Activated T-cell treated with anti-CD3 and anti-CD28 coated beads, Interleukin-2, amount 50 U/mL, for 72 hours (primary cell): Measurements from ENCODE around the gene FOLR1. TPM values are rescaled to one million over a fixed set of nuclear protein-coding genes. Genes with fewer than 3 reads are reported as not detected.
A peak's percentile ranks its signal among the peaks of the same experiment; 100 is the strongest.
"Not testable (repeated sequence)": the region's sequence is repeated elsewhere in the genome, so short reads cannot be mapped to it uniquely, and the experiment has no call there.

Source experiments
- ATAC-seq, 2 donors: fragments of 150-1000 bp; cut with Tn5 transposase; replicated peaks in 1 of 2; 2 replicates each; pipeline ENCODE4 v1.10.0; 2021; ENCODE audit warnings: moderate library complexity in 2 of 2, mild to moderate bottlenecking in 1 of 2
- DNase-seq, 2 donors: peaks; one replicate each; pipeline ENCODE4 v3.0.0; 2021 to 2022; ENCODE audit warnings: mixed read lengths in 1 of 2
- H3K27ac Mint-ChIP-seq: one replicate; pipeline ENCODE4 v1.8.0; 2022; ENCODE audit warnings: mild to moderate bottlenecking, moderate library complexity, mixed read lengths
- H3K27me3 Mint-ChIP-seq: one replicate; pipeline ENCODE4 v1.8.0; 2022; ENCODE audit warnings: low read depth, mixed read lengths
- H3K36me3 Mint-ChIP-seq, 2 donors: one replicate each; pipeline ENCODE4 v1.8.0; 2022; ENCODE audit warnings: mixed read lengths in 2 of 2, mild to moderate bottlenecking in 1 of 2; ENCODE audit not compliant: insufficient read depth in 2 of 2
- H3K4me1 Mint-ChIP-seq: one replicate; pipeline ENCODE4 v1.8.0; 2022; ENCODE audit warnings: low read depth, mixed read lengths
- H3K4me3 Mint-ChIP-seq, 2 donors: one replicate each; pipeline ENCODE4 v1.8.0; 2022; ENCODE audit warnings: mild to moderate bottlenecking in 2 of 2, mixed read lengths in 2 of 2, moderate library complexity in 2 of 2
- H3K9me3 Mint-ChIP-seq, 2 donors: one replicate each; pipeline ENCODE4 v1.8.0; 2022; ENCODE audit warnings: mixed read lengths in 2 of 2
- total RNA-seq, 2 donors: library from RNA; stranded (reverse); gene quantifications; one replicate each; pipeline ENCODE4 v1.2.3, GENCODE V29; 2022

The FOLR1 gene
- total RNA-seq, 2 donors from 2014 or later, result not detected

DNA sequence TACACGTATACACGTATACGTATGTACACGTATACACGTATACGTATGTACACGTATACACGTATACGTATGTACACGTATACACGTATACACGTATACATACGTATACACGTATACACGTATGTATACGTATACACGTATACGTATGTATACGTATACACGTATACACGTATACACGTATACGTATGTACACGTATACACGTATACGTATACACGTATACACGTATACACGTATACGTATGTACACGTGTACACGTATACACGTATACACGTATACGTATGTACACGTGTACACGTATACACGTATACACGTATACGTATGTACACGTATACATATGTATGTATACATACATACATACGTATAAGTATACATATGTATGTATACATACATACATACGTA lies 9.5 kb downstream of the FOLR1 start:
- not testable (repeated sequence) for DNase-seq, ATAC-seq, H3K27ac Mint-ChIP-seq, H3K4me1 Mint-ChIP-seq, H3K4me3 Mint-ChIP-seq, H3K27me3 Mint-ChIP-seq, H3K36me3 Mint-ChIP-seq, H3K9me3 Mint-ChIP-seq

DNA sequence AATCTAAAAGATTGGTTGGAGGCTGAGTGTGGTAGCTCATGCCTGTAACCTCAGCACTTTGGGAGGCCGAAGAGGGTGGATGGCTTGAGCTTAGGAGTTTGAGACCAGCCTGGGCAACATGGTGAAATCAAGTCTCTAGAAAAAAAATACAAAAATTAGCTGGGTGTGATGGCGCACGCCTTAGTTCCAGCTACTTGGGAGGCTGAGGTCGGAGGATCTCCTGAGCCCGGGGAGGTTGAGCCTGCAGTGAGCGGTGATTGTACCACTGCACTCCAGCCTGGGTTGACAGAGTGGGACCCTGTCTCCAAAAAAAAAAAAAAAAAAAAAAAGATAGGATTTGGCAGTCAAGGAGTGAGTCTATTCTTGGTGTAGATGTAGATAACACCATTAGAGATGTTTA lies 10.6 kb downstream of the FOLR1 start:
- Mint-ChIP-seq H3K27ac (no peak overlapping the region), H3K4me1 (no peaks in the 10 kb centered on the region), H3K36me3 (no peaks in the 10 kb centered on the region), H3K9me3 (no peaks in the 10 kb centered on the region), H3K4me3 (no peak overlapping the region), H3K27me3 (no peaks in the 10 kb centered on the region)
- ATAC-seq, result no peak
- DNase-seq, result no peak

DNA sequence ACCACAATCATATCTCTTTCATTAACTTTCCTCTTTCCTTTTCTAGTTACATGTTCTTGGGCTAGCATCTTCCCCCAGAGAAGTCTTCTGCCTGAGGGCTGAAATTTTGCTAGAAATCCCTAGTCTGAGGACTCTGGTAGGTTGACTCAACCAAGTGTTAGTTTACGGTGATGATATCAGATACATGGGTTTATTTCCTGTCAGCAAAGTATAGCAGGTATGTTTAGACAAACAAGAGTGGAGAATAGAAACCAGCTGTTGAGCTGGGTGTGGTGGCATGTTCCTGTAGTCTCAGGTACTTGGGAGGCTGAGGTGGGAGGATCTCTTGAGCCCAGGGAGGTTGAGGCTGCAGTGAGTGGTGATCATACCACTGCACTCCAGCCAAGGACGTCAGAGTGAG lies 11.2 kb downstream of the FOLR1 start:
- DNase-seq (no peak), ATAC-seq (no peak)
- H3K4me1 Mint-ChIP-seq, result no peaks in the 10 kb centered on the region
- H3K27ac Mint-ChIP-seq, result no peak overlapping the region
- no peaks in the 10 kb centered on the region for H3K9me3 Mint-ChIP-seq
- no peaks in the 10 kb centered on the region for H3K27me3 Mint-ChIP-seq
- H3K36me3 Mint-ChIP-seq, result no peaks in the 10 kb centered on the region
- H3K4me3 Mint-ChIP-seq, result no peak overlapping the region

DNA sequence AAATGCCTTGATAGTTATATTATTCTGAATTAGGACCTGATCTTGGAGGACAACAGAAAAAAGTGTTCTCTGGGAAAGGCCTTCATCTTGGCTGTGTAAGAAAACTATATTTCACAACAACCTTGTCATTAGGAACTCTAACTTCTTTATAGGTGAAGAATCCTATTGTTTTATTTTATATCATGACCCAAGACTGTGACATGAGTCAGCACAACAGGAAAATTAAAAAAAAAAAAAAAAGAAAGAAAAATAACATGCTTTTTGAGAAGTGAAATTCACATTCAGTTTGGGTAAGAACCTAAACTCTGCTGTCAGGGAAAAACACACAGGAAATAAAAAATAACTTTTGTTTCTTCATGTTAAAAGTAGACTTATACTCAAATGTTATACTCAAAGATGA lies 12.9 kb downstream of the FOLR1 start:
- H3K27ac Mint-ChIP-seq, result no peak overlapping the region
- peaks cover 8% of the 10 kb centered on the region for H3K27me3 Mint-ChIP-seq
- no peaks in the 10 kb centered on the region for H3K4me1 Mint-ChIP-seq
- no peak overlapping the region for H3K4me3 Mint-ChIP-seq
- ATAC-seq (no peak), DNase-seq (no peak)
- H3K9me3 Mint-ChIP-seq, result peaks cover 2 to 8% of the 10 kb centered on the region in 2 donors
- H3K36me3 Mint-ChIP-seq, result peaks cover 7 to 9% of the 10 kb centered on the region in 2 donors

DNA sequence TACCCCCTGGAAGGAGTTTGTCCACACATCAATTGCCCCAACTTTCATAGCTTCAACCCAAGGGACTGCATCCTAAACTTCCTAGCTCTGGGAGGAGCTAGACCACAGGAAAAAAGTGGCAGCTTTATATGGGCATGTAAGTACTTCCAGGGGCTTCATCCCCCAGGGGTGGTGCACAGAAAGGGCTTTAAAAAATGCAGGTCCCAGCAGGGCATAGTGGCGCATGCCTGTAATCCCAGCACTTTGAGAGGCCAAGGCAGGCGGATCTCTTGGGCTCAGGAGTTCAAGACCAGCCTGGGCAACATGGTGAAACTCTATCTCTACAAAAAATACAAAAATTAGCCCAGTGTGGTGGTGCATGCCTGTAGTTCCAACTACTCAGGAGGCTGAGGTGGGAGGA lies 14.9 kb downstream of the FOLR1 start:
- H3K4me3 Mint-ChIP-seq, H3K27ac Mint-ChIP-seq, ATAC-seq, H3K27me3 Mint-ChIP-seq, H3K4me1 Mint-ChIP-seq, H3K9me3 Mint-ChIP-seq, DNase-seq: not testable (repeated sequence)
- H3K36me3 Mint-ChIP-seq, result peaks cover 8 to 10% of the 10 kb centered on the region in 2 donors

DNA sequence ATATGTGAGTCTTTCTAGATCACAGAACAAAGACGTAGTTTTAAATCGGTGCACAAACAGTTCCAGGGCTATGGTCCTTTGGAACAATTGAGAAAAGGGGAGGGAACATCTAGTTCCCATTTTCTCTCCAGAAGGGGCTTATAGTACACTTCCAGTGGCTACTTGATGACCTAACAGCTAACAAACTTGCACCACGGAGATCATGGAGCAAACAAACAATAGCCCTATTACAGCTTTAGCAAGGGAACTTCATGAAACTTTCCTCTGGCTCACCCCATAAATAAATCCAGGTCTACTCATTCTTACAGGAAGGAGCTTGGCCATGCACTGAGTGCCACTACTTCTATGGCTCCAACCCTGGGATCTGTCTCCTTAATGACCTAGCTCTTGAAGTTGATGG lies 16.3 kb downstream of the FOLR1 start:
- no peak overlapping the region for H3K4me3 Mint-ChIP-seq
- ATAC-seq, result no peak
- DNase-seq, result no peak
- H3K27ac Mint-ChIP-seq, result no peak overlapping the region
- H3K9me3 Mint-ChIP-seq, result peaks cover 4 to 9% of the 10 kb centered on the region in 2 donors
- no peaks in the 10 kb centered on the region for H3K4me1 Mint-ChIP-seq
- peaks cover 8% of the 10 kb centered on the region for H3K27me3 Mint-ChIP-seq
- H3K36me3 Mint-ChIP-seq, result peaks cover 8 to 10% of the 10 kb centered on the region in 2 donors

DNA sequence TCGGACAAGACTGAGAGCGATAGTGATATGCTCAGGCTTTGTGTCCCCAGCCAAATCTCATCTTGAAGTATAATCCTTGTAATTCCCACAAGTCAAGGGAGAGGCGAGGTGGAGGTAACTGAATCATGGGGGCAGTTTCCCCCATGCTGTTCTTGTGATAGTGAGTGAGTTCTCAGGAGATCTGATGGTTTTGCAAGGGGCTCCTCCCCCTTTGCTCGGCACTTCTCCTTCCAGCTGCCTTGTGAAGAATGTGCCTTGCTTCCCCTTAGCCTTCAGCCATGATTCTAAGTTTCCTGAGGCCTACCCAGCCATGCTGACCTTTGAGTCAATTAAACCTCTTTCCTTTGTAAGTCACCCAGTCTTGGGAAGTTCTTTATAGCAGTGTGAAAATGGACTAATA lies 17.2 kb downstream of the FOLR1 start:
- peaks cover 8 to 10% of the 10 kb centered on the region in 2 donors for H3K36me3 Mint-ChIP-seq
- H3K4me3 Mint-ChIP-seq, result no peak overlapping the region
- H3K27ac Mint-ChIP-seq, result no peak overlapping the region
- peaks cover 8% of the 10 kb centered on the region for H3K27me3 Mint-ChIP-seq
- no peak for ATAC-seq
- no peak for DNase-seq
- no peaks in the 10 kb centered on the region for H3K4me1 Mint-ChIP-seq
- H3K9me3 Mint-ChIP-seq, result peaks cover 4 to 9% of the 10 kb centered on the region in 2 donors

DNA sequence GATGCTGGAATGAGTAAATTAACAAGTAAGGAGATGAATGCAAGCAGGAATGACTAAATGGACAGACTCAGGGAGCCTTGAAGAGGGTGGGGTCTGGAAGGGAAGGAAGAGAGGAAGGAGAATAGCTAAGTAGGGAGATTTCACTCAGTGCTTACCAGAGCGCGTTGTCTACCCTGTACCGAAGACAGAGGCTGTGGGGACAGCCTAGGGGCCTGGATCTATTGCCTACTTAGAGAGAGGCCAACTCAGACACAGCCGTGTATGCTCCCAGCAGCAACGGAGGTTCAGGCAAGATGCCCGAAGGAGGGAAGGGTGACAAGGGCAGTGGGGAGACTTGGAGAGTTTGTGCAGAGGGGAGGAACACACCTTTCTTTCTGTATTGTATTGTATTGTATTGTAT lies 24.7 kb downstream of the FOLR1 start, which contains the start of gene FOLR2:
FOLR2 (plus strand) TSS at position 157 of the 400 bp plus-strand sequence. CDS start 1,791 bp downstream, outside the sequence.
- Mint-ChIP-seq H3K27ac (no peak within 1 kb of the TSS), H3K27me3 (peaks cover 23% of the 10 kb centered on the region)

DNA sequence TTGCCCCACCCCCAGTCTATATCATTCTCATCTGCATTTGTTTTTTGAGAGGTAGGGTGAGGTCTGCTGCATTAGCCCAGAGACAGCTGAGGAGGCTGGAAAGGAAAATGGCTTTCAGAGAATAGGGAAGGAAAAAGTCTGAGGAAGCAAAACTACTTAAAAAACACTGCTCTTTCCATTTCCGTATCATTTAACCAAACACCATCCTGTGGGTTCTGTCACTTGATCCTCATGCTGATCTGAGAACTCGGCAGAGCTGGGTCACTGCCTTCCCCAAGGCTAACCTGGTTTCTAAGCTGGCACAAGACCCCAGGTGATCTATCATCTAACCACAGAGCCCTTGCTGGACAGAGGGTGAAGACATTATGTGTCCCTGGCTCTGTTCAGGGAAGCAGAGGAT lies 25.9 kb downstream of the FOLR1 start:
- Mint-ChIP-seq H3K4me1 (peaks cover 13% of the 10 kb centered on the region), H3K9me3 (no peaks in the 10 kb centered on the region), H3K4me3 (no peak overlapping the region), H3K27me3 (peaks cover 23% of the 10 kb centered on the region), H3K36me3 (no peaks in the 10 kb centered on the region), H3K27ac (no peak overlapping the region)
- DNase-seq, result no peak
- no peak for ATAC-seq

More for the DNA sequence above, 24.7 kb downstream of the FOLR1 start, which contains the start of gene FOLR2:
- Mint-ChIP-seq H3K36me3 (no peaks in the 10 kb centered on the region), H3K4me3 (no peak within 1 kb of the TSS), H3K9me3 (no peaks in the 10 kb centered on the region), H3K4me1 (peaks cover 4% of the 10 kb centered on the region)
- no peak for ATAC-seq
- no peak for DNase-seq

DNA sequence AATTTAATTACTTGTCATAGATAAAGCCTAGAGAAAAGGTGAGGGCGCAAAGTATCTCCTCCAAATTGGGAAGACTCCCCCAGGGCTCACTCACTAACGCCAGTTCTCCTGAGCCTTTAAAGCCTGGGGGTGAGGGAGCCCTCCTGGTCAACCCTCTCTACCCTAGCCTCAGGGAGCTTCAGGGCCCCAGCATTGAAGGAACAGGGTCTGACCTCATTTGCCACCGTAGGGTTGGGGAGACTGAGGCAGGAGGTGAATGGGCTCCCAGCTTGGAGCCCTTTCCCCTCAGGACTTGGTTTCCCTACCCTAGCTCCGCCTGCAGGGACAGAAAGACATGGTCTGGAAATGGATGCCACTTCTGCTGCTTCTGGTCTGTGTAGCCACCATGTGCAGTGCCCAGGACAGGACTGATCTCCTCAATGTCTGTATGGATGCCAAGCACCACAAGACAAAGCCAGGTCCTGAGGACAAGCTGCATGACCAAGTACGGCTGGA lies 26.4 kb downstream of the FOLR1 start:
- peaks cover 15% of the 10 kb centered on the region for H3K4me1 Mint-ChIP-seq
- H3K9me3 Mint-ChIP-seq, result no peaks in the 10 kb centered on the region
- ATAC-seq (no peak), DNase-seq (no peak)
- H3K4me3 Mint-ChIP-seq, result no peak overlapping the region
- H3K27me3 Mint-ChIP-seq, result peaks cover 23% of the 10 kb centered on the region
- H3K36me3 Mint-ChIP-seq, result peaks cover 0 to 1% of the 10 kb centered on the region in 2 donors
- H3K27ac Mint-ChIP-seq, result no peak overlapping the region

DNA sequence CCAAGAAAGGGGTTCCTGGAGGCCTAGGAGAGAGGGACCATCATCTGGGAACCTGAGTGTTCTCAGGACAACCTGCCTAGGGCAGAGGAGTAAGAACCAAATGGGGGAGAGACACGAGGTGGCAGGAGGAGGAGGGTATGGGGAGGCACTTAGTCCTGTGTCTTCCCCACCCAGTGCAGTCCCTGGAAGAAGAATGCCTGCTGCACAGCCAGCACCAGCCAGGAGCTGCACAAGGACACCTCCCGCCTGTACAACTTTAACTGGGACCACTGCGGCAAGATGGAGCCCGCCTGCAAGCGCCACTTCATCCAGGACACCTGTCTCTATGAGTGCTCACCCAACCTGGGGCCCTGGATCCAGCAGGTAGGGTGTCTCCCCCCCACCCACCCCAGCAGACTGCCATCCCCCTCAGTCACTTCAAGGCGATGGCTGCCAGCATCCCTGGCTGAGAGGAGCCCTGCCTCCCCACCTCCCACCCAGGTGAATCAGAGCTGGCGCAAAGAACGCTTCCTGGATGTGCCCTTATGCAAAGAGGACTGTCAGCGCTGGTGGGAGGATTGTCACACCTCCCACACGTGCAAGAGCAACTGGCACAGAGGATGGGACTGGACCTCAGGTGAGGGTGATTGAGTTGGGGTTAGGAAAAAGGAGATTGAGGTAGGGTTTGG lies 28.9 kb downstream of the FOLR1 start:
- Mint-ChIP-seq H3K9me3 (no peaks in the 10 kb centered on the region), H3K36me3 (peaks cover 4 to 7% of the 10 kb centered on the region in 2 donors), H3K27me3 (peaks cover 23% of the 10 kb centered on the region), H3K4me1 (peaks cover 23% of the 10 kb centered on the region), H3K27ac (no peak overlapping the region), H3K4me3 (no peak overlapping the region)
- ATAC-seq (no peak), DNase-seq (no peak)

DNA sequence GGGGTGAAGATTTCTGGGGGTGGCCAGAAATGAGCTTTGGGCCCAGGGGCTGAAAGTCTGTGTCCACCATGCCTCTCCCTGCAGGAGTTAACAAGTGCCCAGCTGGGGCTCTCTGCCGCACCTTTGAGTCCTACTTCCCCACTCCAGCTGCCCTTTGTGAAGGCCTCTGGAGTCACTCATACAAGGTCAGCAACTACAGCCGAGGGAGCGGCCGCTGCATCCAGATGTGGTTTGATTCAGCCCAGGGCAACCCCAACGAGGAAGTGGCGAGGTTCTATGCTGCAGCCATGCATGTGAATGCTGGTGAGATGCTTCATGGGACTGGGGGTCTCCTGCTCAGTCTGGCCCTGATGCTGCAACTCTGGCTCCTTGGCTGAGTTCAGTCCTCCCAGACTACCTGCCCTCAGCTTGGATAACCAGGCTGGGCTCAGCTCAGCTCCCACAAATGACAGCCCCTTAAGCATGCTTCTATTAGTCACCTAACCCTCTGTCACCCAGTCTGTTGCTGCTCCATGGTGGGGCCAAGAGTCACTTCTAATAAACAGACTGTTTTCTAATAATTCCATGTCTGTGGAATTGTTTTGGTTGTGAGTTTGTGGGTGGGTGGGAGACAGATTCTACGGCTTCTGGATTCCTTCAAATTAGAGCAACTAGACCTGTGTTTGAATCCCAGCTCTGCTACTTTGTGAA lies 29.6 kb downstream of the FOLR1 start:
- ATAC-seq, result no peak
- no peak for DNase-seq
- Mint-ChIP-seq H3K36me3 (peaks cover 4 to 7% of the 10 kb centered on the region in 2 donors), H3K9me3 (no peaks in the 10 kb centered on the region), H3K27ac (no peak overlapping the region), H3K4me3 (no peak overlapping the region), H3K4me1 (peaks cover 29% of the 10 kb centered on the region), H3K27me3 (peaks cover 19% of the 10 kb centered on the region)

DNA sequence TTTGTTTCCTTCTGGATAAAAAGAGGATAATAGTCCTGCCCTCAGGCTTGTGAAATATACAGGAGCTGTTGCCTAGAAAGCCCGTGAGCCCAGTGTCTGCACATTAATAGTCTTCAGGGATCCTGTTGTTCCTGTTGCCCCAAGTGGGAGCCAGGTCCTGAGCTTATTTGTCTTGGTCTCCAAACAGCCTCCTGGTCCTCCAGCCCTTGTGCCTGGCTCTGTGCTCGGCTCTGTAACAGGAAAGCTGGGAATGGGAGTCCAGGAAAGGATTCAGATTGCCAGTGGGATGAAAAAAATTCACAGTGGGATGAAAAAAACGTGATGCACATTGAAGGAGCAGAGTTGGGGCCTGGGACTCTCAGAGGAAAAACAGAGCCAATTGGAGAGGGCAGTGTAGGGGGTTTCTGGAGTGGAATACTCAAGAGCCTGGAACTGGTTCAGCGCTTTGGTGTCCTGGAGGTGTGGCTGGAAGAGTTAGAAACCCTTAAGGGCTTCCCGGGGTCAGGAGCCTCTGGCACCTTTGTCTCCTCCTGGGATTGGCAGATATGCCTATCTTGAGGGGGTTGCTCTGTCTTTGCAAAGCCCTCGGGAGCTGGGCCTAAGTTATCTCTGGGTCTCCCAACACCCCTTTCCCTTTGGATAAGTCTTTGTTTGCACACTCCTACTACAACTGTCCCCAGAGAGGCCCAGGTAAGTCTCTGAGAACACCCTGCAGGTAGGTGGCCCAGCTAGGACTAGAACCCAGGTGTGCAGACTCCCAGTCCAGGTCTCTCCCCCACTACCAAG lies 30.4 kb downstream of the FOLR1 start:
- H3K4me1 Mint-ChIP-seq, result peaks cover 29% of the 10 kb centered on the region
- H3K4me3 Mint-ChIP-seq, result peak overlapping the region; percentile 93 to 98
- DNase-seq (no peak), ATAC-seq (no peak)
- no peaks in the 10 kb centered on the region for H3K9me3 Mint-ChIP-seq
- peaks cover 4 to 7% of the 10 kb centered on the region in 2 donors for H3K36me3 Mint-ChIP-seq
- peaks cover 12% of the 10 kb centered on the region for H3K27me3 Mint-ChIP-seq
- H3K27ac Mint-ChIP-seq, result peak overlapping the region; percentile 82
